Heart right ventricle (tissue), 16 donors: Measurements from ENCODE around the gene SOS2. TPM values are rescaled to one million over a fixed set of nuclear protein-coding genes. Genes with fewer than 3 reads are reported as not detected.

Experiments used
- ATAC-seq, 8 donors: fragments of 200-7000 bp; cut with Tn5 transposase; one replicate each; pipeline ENCODE4 v1.9.1; 2020; ENCODE audit warnings: mild to moderate bottlenecking in 8 of 8, moderate library complexity in 8 of 8, moderate number of reproducible peaks in 1 of 8
- DNase-seq, 2 donors: peaks; one replicate each; pipeline ENCODE4 v3.0.0-alpha.2; 2020
- H3K27ac ChIP-seq, 10 donors: fragments of 200-600 bp; sonication (generic) in 2 of 10; one replicate each; pipeline versions ENCODE4 v1.5.0 to v1.8.0; 2020 to 2022; ENCODE audit warnings: mild to moderate bottlenecking in 3 of 10
- H3K27me3 ChIP-seq, 7 donors: fragments of 200-600 bp; one replicate each; pipeline ENCODE4 v1.8.0; 2021 to 2022; ENCODE audit warnings: mild to moderate bottlenecking in 2 of 7
- H3K36me3 ChIP-seq, 9 donors: fragments of 200-600 bp; sonication (generic) in 1 of 9; one replicate each; pipeline versions ENCODE4 v1.5.0 to v1.8.0; 2020 to 2022; ENCODE audit warnings: mild to moderate bottlenecking in 2 of 9
- H3K4me1 ChIP-seq, 9 donors: fragments of 200-600 bp; sonication (generic) in 1 of 9; one replicate each; pipeline versions ENCODE4 v1.5.0 to v1.8.0; 2020 to 2022; ENCODE audit warnings: mild to moderate bottlenecking in 4 of 9
- H3K4me3 ChIP-seq, 10 donors: fragments of 200-600 bp; sonication (generic) in 2 of 10; one replicate each; pipeline versions ENCODE4 v1.5.0 to v1.8.0; 2020 to 2022; ENCODE audit warnings: mild to moderate bottlenecking in 7 of 10, moderate library complexity in 2 of 10
- H3K9me3 ChIP-seq, 11 donors: fragments of 200-600 bp in 10 of 11; sonication (generic) in 2 of 11; one replicate each; pipeline versions ENCODE4 v1.5.0 to v1.8.0; 2013 to 2022; ENCODE audit warnings: mild to moderate bottlenecking in 2 of 11, control low read depth in 1 of 11, moderate library complexity in 1 of 11
- WGBS, 2 donors: extraction: QIAGEN DNeasy Blood & Tissue Kit; methylation state at CpG; one replicate each; pipeline ENCODE4 v1.1.7; 2013; ENCODE audit warnings: inconsistent platforms in 1 of 2; 5-methylcytosine and 5-hydroxymethylcytosine counted together
- intact Hi-C, 10 donors: fragments of 100-400 bp; cut with DNase I; formaldehyde crosslinking; loops; one replicate each; pipeline versions ENCODE4 v1.11.1 to v1.14.2; 2022
- polyA plus RNA-seq, 2 donors: library from polyadenylated mRNA; stranded (reverse); fragments of 200-250 nt; gene quantifications; one replicate each; pipeline ENCODE4 v1.2.3, GENCODE V29; 2013
- total RNA-seq, 10 donors: library from RNA; stranded (reverse); fragmentation: NEBNext Ultra II Directional in 3 of 10; extraction: Animal tissue kit (Norgen Biotek cat#: 25700) in 3 of 10; gene quantifications; one replicate each; pipeline versions ENCODE4 v1.2.1 to v1.2.4, GENCODE V29; 2021 to 2023
- TF ChIP-seq, protein P1 (sequence below), 9 donors: fragments of 200-600 bp; sonication (generic) in 2 of 9; IDR thresholded peaks; one replicate each; pipeline versions ENCODE4 v1.5.0 to v1.8.0; 2021 to 2022; ENCODE audit warnings: antibody characterized with exemption in 9 of 9, mild to moderate bottlenecking in 5 of 9, moderate library complexity in 1 of 9
- donor health status: Arrhythmogenic right ventricular cardiomyopathy.
- donor health status: ischemic (EF 13 %, LVEDD 7.1; RV severe dilation, severe dysfunction).
- donor health status: healthy with polysubstance abuse.
- donor health status: DM: no; HTN: yes; CAD: no.
- donor health status: DM: no; HTN: no; CAD: no.
- donor health status: ischemic (EF 25% LVEDD 6.9; RV normal size, moderate dysfunction).
- donor health status: ischemic (EF 25% LVEDD 5.7; RV mildly dilated, moderate dysfunction).
- donor health status: healthy.
- donor health status: DM: yes; HTN: yes; CAD: no.
- donor health status: Ischemic cardiomyopathy.
- donor health status: ischemic (EF 35%, LVEDD 5.7; RV mildly dilated, moderate dysfunction).
- donor health status: nonischemic (EF 11% LVEDD 7.7; RV severe dilation, severe dysfunction).
- donor health status: DM: yes; HTN: yes; CAD: no.
- donor health status: PGD.
- donor health status: ischemic (EF 29% LVEDD 5.4; RV normal size, mild dysfunction).
- donor health status: nonischemic (EF 23%, LVEDD 6.1; RV moderate dilation, normal function).

Gene SOS2
- total and polyA plus RNA-seq, 12 donors: 10.1 to 40.0 (median 32.3) TPM

DNA sequence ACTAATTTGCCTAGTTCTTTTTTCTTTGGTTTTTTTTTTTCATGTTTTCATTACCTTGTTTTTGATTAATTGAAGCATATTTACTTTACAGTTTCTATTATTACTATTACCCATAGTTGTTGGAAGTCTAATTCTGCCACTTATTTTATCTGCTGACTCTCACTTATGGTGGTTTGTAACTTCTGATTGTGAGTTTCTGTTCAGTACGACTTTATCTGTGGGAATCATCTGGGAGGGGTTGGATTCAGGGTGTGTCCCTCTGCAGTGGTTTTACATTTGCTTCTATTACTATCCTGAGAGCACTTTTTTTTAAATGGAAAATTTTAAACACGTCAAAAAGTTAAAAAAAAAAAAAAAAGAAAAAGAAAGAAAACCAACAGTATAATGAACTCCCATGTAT lies 26.4 kb upstream of the SOS2 start:
- TF ChIP-seq, protein P1, sequence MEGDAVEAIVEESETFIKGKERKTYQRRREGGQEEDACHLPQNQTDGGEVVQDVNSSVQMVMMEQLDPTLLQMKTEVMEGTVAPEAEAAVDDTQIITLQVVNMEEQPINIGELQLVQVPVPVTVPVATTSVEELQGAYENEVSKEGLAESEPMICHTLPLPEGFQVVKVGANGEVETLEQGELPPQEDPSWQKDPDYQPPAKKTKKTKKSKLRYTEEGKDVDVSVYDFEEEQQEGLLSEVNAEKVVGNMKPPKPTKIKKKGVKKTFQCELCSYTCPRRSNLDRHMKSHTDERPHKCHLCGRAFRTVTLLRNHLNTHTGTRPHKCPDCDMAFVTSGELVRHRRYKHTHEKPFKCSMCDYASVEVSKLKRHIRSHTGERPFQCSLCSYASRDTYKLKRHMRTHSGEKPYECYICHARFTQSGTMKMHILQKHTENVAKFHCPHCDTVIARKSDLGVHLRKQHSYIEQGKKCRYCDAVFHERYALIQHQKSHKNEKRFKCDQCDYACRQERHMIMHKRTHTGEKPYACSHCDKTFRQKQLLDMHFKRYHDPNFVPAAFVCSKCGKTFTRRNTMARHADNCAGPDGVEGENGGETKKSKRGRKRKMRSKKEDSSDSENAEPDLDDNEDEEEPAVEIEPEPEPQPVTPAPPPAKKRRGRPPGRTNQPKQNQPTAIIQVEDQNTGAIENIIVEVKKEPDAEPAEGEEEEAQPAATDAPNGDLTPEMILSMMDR (IDR thresholded peaks at IDR 0.05): no peak
- peaks cover 0 to 4% (median 0%) of the 10 kb centered on the region in 11 donors for H3K9me3 ChIP-seq
- 43 to 61% methylated on average over 2 of the region's 2 CpGs for WGBS, 2 donors
- H3K27ac ChIP-seq: no peak overlapping the region
- DNase-seq (no peak), ATAC-seq (no peak)
- H3K4me3 ChIP-seq: no peak overlapping the region
- no peaks in the 10 kb centered on the region for H3K27me3 ChIP-seq
- H3K36me3 ChIP-seq: no peaks in the 10 kb centered on the region
- intact Hi-C loops: no loop called here
- H3K4me1 ChIP-seq: no peaks in the 10 kb centered on the region

DNA sequence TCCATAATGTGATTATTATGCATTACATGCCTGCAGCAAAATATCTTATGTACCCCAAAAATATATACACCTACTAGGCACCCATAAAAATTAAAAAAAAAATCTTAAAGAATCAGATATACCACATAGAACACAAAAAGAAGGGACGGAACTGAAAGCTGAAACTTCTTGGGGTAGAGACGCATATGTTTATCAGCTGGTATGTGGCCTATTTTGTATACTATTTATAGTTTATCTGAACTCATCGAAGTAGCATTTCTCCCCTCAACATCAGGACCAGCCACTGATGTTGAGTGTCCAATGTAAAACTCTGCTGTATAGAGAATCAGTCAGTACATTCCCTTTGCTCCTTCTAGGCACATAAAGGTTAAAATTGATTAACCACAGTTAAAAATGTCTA lies 22.9 kb upstream of the SOS2 start:
- Histone ChIP-seq H3K4me3 (no peak overlapping the region), H3K9me3 (peaks cover 0 to 16% (median 0%) of the 10 kb centered on the region in 11 donors), H3K36me3 (peaks cover 0 to 4% (median 0%) of the 10 kb centered on the region in 9 donors), H3K4me1 (no peaks in the 10 kb centered on the region), H3K27ac (no peak overlapping the region), H3K27me3 (no peaks in the 10 kb centered on the region)
- TF ChIP-seq, protein P1 (IDR thresholded peaks at IDR 0.05): no peak
- ATAC-seq (no peak), DNase-seq (no peak)
- WGBS, 2 donors: 59 to 78% methylated on average over 3 of the region's 3 CpGs
- intact Hi-C loops: no loop called here

DNA sequence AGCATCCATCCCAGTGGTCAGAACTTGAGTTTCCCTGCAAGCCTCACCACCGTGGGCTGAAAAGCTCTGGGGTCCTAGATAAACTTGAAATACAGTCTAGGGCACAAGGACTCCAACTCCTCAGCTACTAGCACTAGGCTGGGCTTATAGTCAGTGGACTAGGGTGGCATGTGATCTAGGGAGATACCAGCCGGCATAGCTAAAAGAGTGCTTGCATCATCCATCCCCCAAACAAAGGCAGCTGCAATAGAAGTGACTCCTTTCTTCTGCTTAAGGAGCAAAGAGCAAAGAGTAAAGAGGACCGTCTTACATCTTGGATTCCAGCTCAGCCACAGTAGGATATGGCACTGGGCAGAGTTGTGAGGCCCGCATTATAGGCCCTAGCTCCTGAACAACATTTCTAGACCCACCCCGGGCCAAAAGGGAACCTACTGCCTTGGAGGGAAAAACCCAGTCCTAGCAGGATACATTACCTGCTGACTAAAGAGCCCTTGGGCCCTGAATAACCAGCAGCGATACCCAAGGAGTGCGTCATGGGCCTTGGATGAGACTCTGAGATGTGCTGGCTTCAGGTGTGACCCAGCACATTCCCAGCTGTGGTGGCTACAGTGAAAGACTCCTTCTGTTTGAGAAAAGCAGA lies 17.9 kb upstream of the SOS2 start:
- no peak overlapping the region for H3K27ac ChIP-seq
- peaks cover 0 to 17% (median 0%) of the 10 kb centered on the region in 9 donors for H3K36me3 ChIP-seq
- WGBS, 2 donors: 77 to 93% methylated on average over 7 of the region's 7 CpGs
- H3K4me1 ChIP-seq: no peaks in the 10 kb centered on the region
- TF ChIP-seq, protein P1 (IDR thresholded peaks at IDR 0.05): no peak
- H3K9me3 ChIP-seq: peaks cover 0 to 16% (median 0%) of the 10 kb centered on the region in 11 donors
- DNase-seq: no peak
- ATAC-seq: no peak
- intact Hi-C loops: no loop called here
- no peaks in the 10 kb centered on the region for H3K27me3 ChIP-seq
- H3K4me3 ChIP-seq: no peak overlapping the region

DNA sequence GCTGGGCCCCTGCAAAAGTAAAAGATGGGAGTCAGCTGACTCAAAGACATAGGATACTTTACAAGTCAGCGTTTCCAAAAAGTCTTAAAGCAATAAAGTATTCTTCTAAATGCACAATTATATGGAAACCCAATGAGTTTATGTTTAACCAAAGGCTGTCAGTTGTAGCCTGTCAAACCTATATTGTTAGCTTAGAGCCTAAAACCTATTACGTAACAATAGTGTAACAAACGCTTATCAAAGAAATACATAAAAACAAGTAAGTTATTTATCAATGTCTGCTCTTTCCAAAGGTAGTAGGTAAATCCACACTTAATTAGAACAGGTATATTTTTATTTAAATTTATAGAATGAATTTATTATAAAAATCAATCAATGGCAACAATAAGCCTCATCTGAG lies 15.9 kb upstream of the SOS2 start:
- no peaks in the 10 kb centered on the region for H3K4me1 ChIP-seq
- DNase-seq (no peak), ATAC-seq (no peak)
- 64 to 94% methylated on average over 3 of the region's 3 CpGs for WGBS, 2 donors
- intact Hi-C loops: no loop called here
- TF ChIP-seq, protein P1 (IDR thresholded peaks at IDR 0.05): no peak
- no peak overlapping the region for H3K4me3 ChIP-seq
- H3K27ac ChIP-seq: no peak overlapping the region
- H3K36me3 ChIP-seq: peaks cover 0 to 17% (median 0%) of the 10 kb centered on the region in 9 donors
- H3K9me3 ChIP-seq: peaks cover 0 to 9% (median 0%) of the 10 kb centered on the region in 11 donors
- no peaks in the 10 kb centered on the region for H3K27me3 ChIP-seq
